ENCODE measurements around the gene ESYT3.

ESYT3 gene

GRCh38 chr3:138497851-138498250 lies 63.4 kb downstream of the ESYT3 start:
- DNase-seq, result no peak
- no peak overlapping the region for H3K27ac ChIP-seq
- intact Hi-C loops (cut with DNase I; ENCODE audit: low total_unique reads), result no loop called here
- no peaks in the 10 kb centered on the region for H3K27me3 ChIP-seq
- H3K36me3 ChIP-seq, result peaks cover 11 to 44% (median 37%) of the 10 kb centered on the region in 3 donors
- TF ChIP-seq CTCF (IDR thresholded peaks at IDR 0.05), result no peak
- H3K4me3 ChIP-seq, result no peak overlapping the region
- no peaks in the 10 kb centered on the region for H3K9me3 ChIP-seq
- no peaks in the 10 kb centered on the region for H3K4me1 ChIP-seq

DNA sequence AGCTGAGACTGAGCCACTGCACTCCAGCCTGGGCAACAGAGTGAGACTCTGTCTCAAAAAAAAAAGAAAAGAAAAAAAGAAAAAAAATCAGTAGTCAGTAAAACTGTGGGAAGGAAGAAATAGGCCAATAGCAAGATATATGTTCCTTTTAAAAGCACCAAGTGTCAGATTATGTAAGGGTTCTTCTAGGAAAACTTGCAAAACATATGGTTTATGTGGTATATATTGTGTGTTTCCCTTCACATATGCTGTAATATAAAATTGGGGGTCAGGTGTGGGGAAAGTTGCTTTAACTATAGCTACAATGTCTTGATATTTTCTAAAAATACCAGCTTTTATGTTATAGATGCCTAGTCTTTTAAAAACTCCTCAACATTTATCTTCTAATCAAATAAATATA lies 64.6 kb downstream of the ESYT3 start:
- intact Hi-C loops (cut with DNase I; ENCODE audit: low total_unique reads), result no loop called here
- Histone ChIP-seq H3K27me3 (no peaks in the 10 kb centered on the region), H3K9me3 (no peaks in the 10 kb centered on the region), H3K4me3 (no peak overlapping the region), H3K27ac (no peak overlapping the region), H3K36me3 (peaks cover 17 to 33% (median 32%) of the 10 kb centered on the region in 3 donors), H3K4me1 (no peaks in the 10 kb centered on the region)
- no peak for DNase-seq
- TF ChIP-seq CTCF (IDR thresholded peaks at IDR 0.05), result no peak

- DNase-seq, result no peak
- no peak for TF ChIP-seq CTCF (IDR thresholded peaks at IDR 0.05)
These were observed 73.1 kb downstream of the ESYT3 start for GRCh38 chr3:138507524-138507923.

DNA sequence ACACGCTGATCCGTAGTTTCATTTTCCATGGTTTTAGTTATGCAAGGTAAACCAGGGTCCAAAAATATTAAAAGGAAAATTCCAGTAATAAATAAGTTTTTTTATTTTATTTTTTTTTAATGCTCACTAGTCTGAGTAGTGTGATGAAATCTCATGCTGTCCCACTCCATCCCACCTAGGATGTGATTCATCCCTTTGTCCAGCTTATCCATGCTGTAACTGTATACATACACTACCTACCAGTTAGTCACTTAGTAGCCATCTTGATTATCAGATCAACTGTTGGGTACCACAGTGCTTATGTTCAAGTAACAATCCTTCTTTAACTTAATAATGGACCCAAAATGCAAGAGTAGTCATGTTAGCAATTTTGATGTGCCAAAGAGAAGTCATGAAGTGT lies 75.2 kb downstream of the ESYT3 start:
- no peak overlapping the region for H3K27ac ChIP-seq
- H3K36me3 ChIP-seq, result peaks cover 9 to 26% (median 12%) of the 10 kb centered on the region in 3 donors
- no peak for DNase-seq
- no peaks in the 10 kb centered on the region for H3K9me3 ChIP-seq
- no peaks in the 10 kb centered on the region for H3K4me1 ChIP-seq
- no peaks in the 10 kb centered on the region for H3K27me3 ChIP-seq
- TF ChIP-seq CTCF (IDR thresholded peaks at IDR 0.05), result no peak
- no peak overlapping the region for H3K4me3 ChIP-seq
- intact Hi-C loops (cut with DNase I; ENCODE audit: low total_unique reads), result no loop called here

More at GRCh38 chr3:138507524-138507923, 73.1 kb downstream of the ESYT3 start:
- Histone ChIP-seq H3K27ac (no peak overlapping the region), H3K9me3 (no peaks in the 10 kb centered on the region), H3K27me3 (no peaks in the 10 kb centered on the region), H3K36me3 (peaks cover 9 to 36% (median 20%) of the 10 kb centered on the region in 3 donors), H3K4me3 (no peak overlapping the region), H3K4me1 (no peaks in the 10 kb centered on the region)
- intact Hi-C loops (cut with DNase I; ENCODE audit: low total_unique reads), result no loop called here

DNA sequence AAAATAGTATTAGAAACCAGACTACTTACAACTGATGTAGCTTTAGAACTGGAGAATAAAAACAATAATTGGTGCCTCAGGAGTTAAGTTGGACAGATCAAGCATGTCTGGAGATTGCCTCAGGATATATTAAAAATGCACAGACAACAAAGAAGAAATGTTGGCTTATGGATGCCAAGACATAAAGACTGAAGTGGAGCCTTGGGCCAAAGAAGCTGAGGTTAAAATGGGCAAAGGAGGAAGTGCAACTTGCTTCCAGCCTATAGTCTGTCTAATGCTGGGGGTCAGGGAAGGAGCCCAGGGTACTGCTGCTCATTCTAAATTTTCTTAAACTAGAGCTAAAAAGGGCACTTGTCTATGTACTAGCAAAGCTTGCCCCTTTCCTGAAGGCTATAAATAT lies 77.5 kb downstream of the ESYT3 start:
- H3K4me1 ChIP-seq, result no peaks in the 10 kb centered on the region
- intact Hi-C loops (cut with DNase I; ENCODE audit: low total_unique reads), result no loop called here

More for the DNA sequence above, 77.5 kb downstream of the ESYT3 start:
- TF ChIP-seq CTCF (IDR thresholded peaks at IDR 0.05), result no peak
- H3K36me3 ChIP-seq, result peaks cover 12 to 20% (median 13%) of the 10 kb centered on the region in 3 donors
- H3K4me3 ChIP-seq, result no peak overlapping the region
- H3K27ac ChIP-seq, result no peak overlapping the region
- DNase-seq, result no peak
- H3K27me3 ChIP-seq, result no peaks in the 10 kb centered on the region
- no peaks in the 10 kb centered on the region for H3K9me3 ChIP-seq

All from tibial artery (tissue), 4 donors.